ENCODE data around the gene PGA5.

GRCh38 chr11:61283613-61284012 lies 42.6 kb downstream of the PGA5 start:
- TF ChIP-seq CTCF (IDR thresholded peaks at IDR 0.05) (no peak), POLR2A (IDR thresholded peaks at IDR 0.05) (no peak)
